K562 (cell line): ENCODE results near the gene NISCH.

ENCODE experiments used
- ATF1 ChIP-seq, 2 experiments: fragments of 450-650 bp in 1 of 2; IDR thresholded peaks; 2 replicates each; pipeline ENCODE4 v1.6.1; 2016; ENCODE audit warnings: missing compliant biosample characterization in 1 of 2, missing genetic modification characterization in 1 of 2
- CAMTA2 ChIP-seq: fragments of 250-450 bp; sonication (Bioruptor Pico); conservative IDR thresholded peaks from 2 replicates; pipeline ENCODE4 v1.5.1; 2022
- DIDO1 ChIP-seq: fragments of 450-650 bp; IDR thresholded peaks from 2 replicates; pipeline ENCODE4 v1.6.1; 2016; ENCODE audit warnings: low read depth, missing biosample characterization, missing genetic modification characterization
- FOSL1 ChIP-seq: fragments of 200-800 bp; sonication (Bioruptor generic); conservative IDR thresholded peaks from 2 replicates; pipeline ENCODE4 v1.6.1; 2016; ENCODE audit warnings: missing genetic modification characterization, missing compliant biosample characterization
- HSF4 ChIP-seq: fragments of 250-450 bp; sonication (Bioruptor Pico); IDR thresholded peaks from 2 replicates; pipeline ENCODE4 v2.1.2; 2022; ENCODE audit warnings: mild to moderate bottlenecking, moderate library complexity, borderline replicate concordance
- RBM22 ChIP-seq: fragments of 200-400 bp; formaldehyde crosslinking; IDR thresholded peaks from 2 replicates; pipeline ENCODE4 v1.6.1; 2018; ENCODE audit warnings: low read length, low read depth; ENCODE audit not compliant: poor library complexity, severe bottlenecking
- ZC3H4 ChIP-seq: sonication (generic); formaldehyde crosslinking; IDR thresholded peaks from 2 replicates; pipeline ENCODE4 v1.9.0; 2021; ENCODE audit warnings: missing genetic modification reagents, borderline replicate concordance
- TF ChIP-seq, protein P1 (sequence below), 3 experiments: IDR thresholded peaks in 2 of 3; conservative IDR thresholded peaks in 1 of 3; 2 replicates each; pipeline ENCODE4 v1.5.1; 2011 to 2012; ENCODE audit warnings: low read length in 3 of 3, mild to moderate bottlenecking in 3 of 3, control low read depth in 2 of 3, improper control_type of control experiment in 1 of 3, inconsistent platforms in 1 of 3, low read depth in 1 of 3, mixed read lengths in 1 of 3, moderate library complexity in 1 of 3; ENCODE audit not compliant: insufficient read depth in 2 of 3

DNA sequence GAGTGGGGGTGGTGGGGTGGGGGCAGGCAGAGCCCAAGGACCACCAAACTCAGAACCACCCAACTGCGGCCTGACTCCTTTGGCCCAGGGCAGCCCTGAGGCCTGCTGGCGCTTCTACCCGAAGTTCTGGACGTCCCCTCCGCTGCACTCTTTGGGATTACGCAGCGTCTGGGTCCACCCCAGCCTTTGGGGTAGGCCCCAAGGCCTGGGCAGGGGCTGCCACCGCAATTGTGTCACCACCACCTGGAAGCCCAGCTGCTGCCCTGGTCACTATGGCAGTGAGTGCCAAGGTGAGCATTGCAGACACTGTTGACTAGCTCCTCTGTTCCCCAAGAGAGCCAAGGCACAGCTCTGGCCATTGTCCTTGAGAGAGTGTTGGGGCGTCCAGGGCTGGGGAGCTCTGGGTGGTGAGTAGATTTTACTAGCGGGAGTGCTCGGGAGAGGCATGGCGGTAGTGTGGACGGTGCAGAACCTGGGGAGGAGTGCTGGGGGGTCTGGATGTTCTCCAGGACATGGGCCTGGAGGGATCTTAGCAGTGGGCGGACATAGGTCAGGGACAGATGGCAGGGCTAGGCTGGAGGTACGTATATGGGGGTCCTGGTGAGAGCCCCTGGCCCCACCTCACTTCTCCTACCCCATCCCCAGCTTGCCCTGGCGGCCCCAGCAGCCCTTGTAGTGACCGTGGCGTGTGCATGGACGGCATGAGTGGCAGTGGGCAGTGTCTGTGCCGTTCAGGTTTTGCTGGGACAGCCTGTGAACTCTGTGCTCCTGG is 65.5 kb downstream of the NISCH start:
- TF ChIP-seq ATF1 (CRISPR knock-in tag; IDR thresholded peaks at IDR 0.05) (no peak), ATF1 (tag; IDR thresholded peaks at IDR 0.05) (no peak), ZC3H4 (no peak), HSF4 (no peak), CAMTA2 (no peak), FOSL1 (tag) (no peak), RBM22 (no peak), DIDO1 (no peak)
- TF ChIP-seq, protein P1, sequence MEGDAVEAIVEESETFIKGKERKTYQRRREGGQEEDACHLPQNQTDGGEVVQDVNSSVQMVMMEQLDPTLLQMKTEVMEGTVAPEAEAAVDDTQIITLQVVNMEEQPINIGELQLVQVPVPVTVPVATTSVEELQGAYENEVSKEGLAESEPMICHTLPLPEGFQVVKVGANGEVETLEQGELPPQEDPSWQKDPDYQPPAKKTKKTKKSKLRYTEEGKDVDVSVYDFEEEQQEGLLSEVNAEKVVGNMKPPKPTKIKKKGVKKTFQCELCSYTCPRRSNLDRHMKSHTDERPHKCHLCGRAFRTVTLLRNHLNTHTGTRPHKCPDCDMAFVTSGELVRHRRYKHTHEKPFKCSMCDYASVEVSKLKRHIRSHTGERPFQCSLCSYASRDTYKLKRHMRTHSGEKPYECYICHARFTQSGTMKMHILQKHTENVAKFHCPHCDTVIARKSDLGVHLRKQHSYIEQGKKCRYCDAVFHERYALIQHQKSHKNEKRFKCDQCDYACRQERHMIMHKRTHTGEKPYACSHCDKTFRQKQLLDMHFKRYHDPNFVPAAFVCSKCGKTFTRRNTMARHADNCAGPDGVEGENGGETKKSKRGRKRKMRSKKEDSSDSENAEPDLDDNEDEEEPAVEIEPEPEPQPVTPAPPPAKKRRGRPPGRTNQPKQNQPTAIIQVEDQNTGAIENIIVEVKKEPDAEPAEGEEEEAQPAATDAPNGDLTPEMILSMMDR (IDR thresholded peaks at IDR 0.05 in 2 of 3, conservative IDR thresholded peaks at IDR 0.05 in 1 of 3; ENCODE audit: insufficient read depth in 2 of 3, low read depth in 1 of 3, low read length in 3 of 3): no peak
